KMS-11 (cell line): ENCODE data around the gene GYPB.
A peak's percentile ranks its signal among the peaks of the same experiment; 100 is the strongest.
"Not testable (repeated sequence)": the region's sequence is repeated elsewhere in the genome, so short reads cannot be mapped to it uniquely, and the experiment has no call there.

Experiments used
- H2AFZ ChIP-seq: fragments of 200-600 bp; sonication (generic); 2 replicates; pipeline ENCODE4 v1.6.1; 2016; ENCODE audit warnings: antibody characterized with exemption, mixed run types, low read depth
- H3K27ac ChIP-seq: fragments of 200-600 bp; sonication (generic); 2 replicates; pipeline ENCODE4 v1.6.1; 2016; ENCODE audit warnings: mild to moderate bottlenecking, mixed run types
- H3K27me3 ChIP-seq: fragments of 200-600 bp; sonication (generic); 2 replicates; pipeline ENCODE4 v1.6.1; 2017; ENCODE audit warnings: mild to moderate bottlenecking, low read depth, mixed run types, moderate library complexity; ENCODE audit not compliant: insufficient read depth
- H3K36me3 ChIP-seq: fragments of 200-600 bp; sonication (generic); 2 replicates; pipeline ENCODE4 v1.6.1; 2017; ENCODE audit warnings: mild to moderate bottlenecking, mixed run types; ENCODE audit not compliant: insufficient read depth
- H3K4me1 ChIP-seq: fragments of 200-600 bp; sonication (generic); 2 replicates; pipeline ENCODE4 v1.6.1; 2016; ENCODE audit warnings: mild to moderate bottlenecking, low read depth, mixed run types; ENCODE audit not compliant: poor library complexity, severe bottlenecking
- H3K4me2 ChIP-seq: fragments of 200-600 bp; sonication (generic); 2 replicates; pipeline ENCODE4 v1.7.0; 2016; ENCODE audit warnings: mild to moderate bottlenecking, mixed run types
- H3K4me3 ChIP-seq: fragments of 200-600 bp; sonication (generic); IDR thresholded peaks from 2 replicates; pipeline ENCODE4 v1.6.1; 2017; ENCODE audit warnings: low read depth, low read length, mixed read lengths; ENCODE audit not compliant: insufficient read depth
- H3K79me2 ChIP-seq: fragments of 200-600 bp; sonication (generic); 2 replicates; pipeline ENCODE4 v1.6.1; 2016; ENCODE audit warnings: low read depth, mixed run types; ENCODE audit not compliant: insufficient read depth
- H3K9ac ChIP-seq: fragments of 200-600 bp; sonication (generic); 2 replicates; pipeline ENCODE4 v1.6.1; 2016; ENCODE audit warnings: mild to moderate bottlenecking, mixed run types
- H4K20me1 ChIP-seq: fragments of 200-600 bp; sonication (generic); 2 replicates; pipeline ENCODE4 v1.6.1; 2016; ENCODE audit warnings: mild to moderate bottlenecking, mixed run types; ENCODE audit not compliant: insufficient read depth
- CTCF ChIP-seq: fragments of 200-600 bp; sonication (generic); conservative IDR thresholded peaks from 2 replicates; pipeline ENCODE4 v1.6.1; 2017; ENCODE audit warnings: low read depth, mild to moderate bottlenecking, antibody characterized with exemption, low read length, moderate library complexity, mixed read lengths

The GYPB gene

GRCh38 chr4:143986180-143986579 lies 33.0 kb downstream of the GYPB start:
- TF ChIP-seq CTCF: no peak
- Histone ChIP-seq H3K4me3 (no peak overlapping the region), H3K4me1 (no peaks in the 10 kb centered on the region), H3K36me3 (no peaks in the 10 kb centered on the region), H4K20me1 (no peaks in the 10 kb centered on the region), H3K9ac (no peak overlapping the region), H2AFZ (no peak overlapping the region), H3K27ac (no peak overlapping the region), H3K4me2 (no peak overlapping the region), H3K27me3 (no peaks in the 10 kb centered on the region), H3K79me2 (no peaks in the 10 kb centered on the region)

GRCh38 chr4:143980776-143981175 lies 38.4 kb downstream of the GYPB start:
- not testable (repeated sequence) for H2AFZ ChIP-seq, H3K9ac ChIP-seq, H3K27ac ChIP-seq, H3K4me2 ChIP-seq, H3K36me3 ChIP-seq, H3K79me2 ChIP-seq, H3K4me1 ChIP-seq, H3K27me3 ChIP-seq, H4K20me1 ChIP-seq, H3K4me3 ChIP-seq
- TF ChIP-seq CTCF: 0 out of 2 replicates have a peak, but pooled peaks have one; percentile 14

GRCh38 chr4:143975527-143975926 lies 43.7 kb downstream of the GYPB start:
- not testable (repeated sequence) for H2AFZ ChIP-seq, H4K20me1 ChIP-seq, H3K27me3 ChIP-seq, H3K4me1 ChIP-seq, H3K79me2 ChIP-seq, H3K4me2 ChIP-seq, H3K36me3 ChIP-seq, H3K27ac ChIP-seq, H3K9ac ChIP-seq, H3K4me3 ChIP-seq

GRCh38 chr4:143974021-143974420 lies 45.2 kb downstream of the GYPB start:
- H3K27ac ChIP-seq, H3K79me2 ChIP-seq, H3K36me3 ChIP-seq, H2AFZ ChIP-seq, H3K9ac ChIP-seq, H3K4me2 ChIP-seq, H3K4me1 ChIP-seq, H3K4me3 ChIP-seq, H4K20me1 ChIP-seq, H3K27me3 ChIP-seq: not testable (repeated sequence)

- no peaks in the 10 kb centered on the region for H3K27me3 ChIP-seq
- H4K20me1 ChIP-seq: no peaks in the 10 kb centered on the region
- no peaks in the 10 kb centered on the region for H3K36me3 ChIP-seq
- H3K4me1 ChIP-seq: no peaks in the 10 kb centered on the region
- no peaks in the 10 kb centered on the region for H3K79me2 ChIP-seq
- H3K9ac ChIP-seq: no peak overlapping the region
- no peak for TF ChIP-seq CTCF
- H3K27ac ChIP-seq: no peak overlapping the region
- H3K4me2 ChIP-seq: no peak overlapping the region
- no peak overlapping the region for H3K4me3 ChIP-seq
- H2AFZ ChIP-seq: no peak overlapping the region
Measured at GRCh38 chr4:143961075-143961474, 58.1 kb downstream of the GYPB start.

GRCh38 chr4:143955306-143955705 lies 63.9 kb downstream of the GYPB start:
- H3K36me3 ChIP-seq, H3K79me2 ChIP-seq: not testable (repeated sequence)

GRCh38 chr4:143951458-143951972 lies 67.7 kb downstream of the GYPB start:
- not testable (repeated sequence) for H3K4me2 ChIP-seq, H3K79me2 ChIP-seq, H3K27me3 ChIP-seq, H3K4me3 ChIP-seq, H3K4me1 ChIP-seq, H3K27ac ChIP-seq, H4K20me1 ChIP-seq, H3K9ac ChIP-seq, H2AFZ ChIP-seq, H3K36me3 ChIP-seq

More at GRCh38 chr4:143955306-143955705, 63.9 kb downstream of the GYPB start:
- H3K27me3 ChIP-seq, H3K4me2 ChIP-seq, H3K4me1 ChIP-seq, H2AFZ ChIP-seq, H3K4me3 ChIP-seq, H3K9ac ChIP-seq, H4K20me1 ChIP-seq, H3K27ac ChIP-seq: not testable (repeated sequence)

- not testable (repeated sequence) for H4K20me1 ChIP-seq, H3K27ac ChIP-seq, H3K36me3 ChIP-seq, H3K4me2 ChIP-seq, H3K9ac ChIP-seq, H2AFZ ChIP-seq, H3K79me2 ChIP-seq, H3K4me1 ChIP-seq, H3K27me3 ChIP-seq, H3K4me3 ChIP-seq
Measured at GRCh38 chr4:143950967-143951366, 68.2 kb downstream of the GYPB start.
